Upper lobe of left lung (tissue), 4 donors: Measurements from ENCODE around the gene CLTCL1.

ENCODE experiments used
- EP300 ChIP-seq, 4 donors: sonication (generic); formaldehyde crosslinking; IDR thresholded peaks; one replicate each; pipeline ENCODE4 v1.5.1; 2017; ENCODE audit warnings: antibody characterized with exemption in 4 of 4, control low read depth in 2 of 4
- POLR2A ChIP-seq, 4 donors: fragments of 450-650 bp; IDR thresholded peaks; one replicate each; pipeline ENCODE4 v1.5.1; 2016 to 2017; ENCODE audit warnings: antibody characterized with exemption in 4 of 4, mild to moderate bottlenecking in 2 of 4
- TF ChIP-seq, protein P1 (sequence below), 6 experiments: fragments of 450-650 bp in 4 of 6; fragments of 200-600 bp in 2 of 6; sonication (generic) in 2 of 6; IDR thresholded peaks; one replicate each; pipeline ENCODE4 v1.5.1; 2016 to 2019; ENCODE audit warnings: antibody characterized with exemption in 6 of 6

DNA sequence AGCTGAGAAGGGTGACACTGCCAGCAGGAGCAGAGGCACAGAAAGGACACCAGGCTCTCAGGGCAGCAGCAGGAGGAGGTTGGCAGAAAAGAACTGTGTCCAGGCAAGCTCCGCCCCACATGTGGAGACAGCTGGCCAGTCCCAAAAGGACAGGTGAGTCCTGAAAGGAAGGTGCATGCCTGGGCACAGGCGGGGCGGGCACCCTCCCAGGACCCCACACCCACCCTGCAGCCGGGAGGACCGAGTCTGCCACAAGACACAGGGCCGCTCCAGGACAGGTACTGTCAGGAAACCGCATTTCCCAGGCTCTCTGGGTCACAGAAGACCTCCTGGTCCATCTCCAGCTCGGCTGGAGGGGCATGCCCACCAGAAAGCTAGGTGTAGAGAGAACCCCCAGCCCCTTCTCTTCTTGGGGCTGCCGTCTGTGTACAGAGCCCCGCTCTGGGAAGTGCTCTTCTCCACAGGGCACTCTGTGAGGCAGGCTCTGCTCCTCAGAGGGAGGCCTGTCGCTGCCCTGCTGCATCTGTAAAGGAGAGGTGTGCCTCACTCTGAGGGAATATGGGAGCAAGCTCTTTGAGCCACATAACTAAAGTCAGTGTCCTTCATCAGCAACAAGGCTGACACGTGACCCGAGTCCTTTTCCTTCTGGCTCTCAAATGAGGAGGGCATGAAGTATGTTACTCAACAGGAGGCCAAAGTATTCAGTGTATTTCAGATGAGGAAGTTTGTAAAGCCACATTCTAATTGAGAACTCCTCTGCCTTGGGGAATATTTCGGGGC, 50.5 kb downstream of the CLTCL1 start:
- no peak for TF ChIP-seq POLR2A (IDR thresholded peaks at IDR 0.05)
- TF ChIP-seq, protein P1, sequence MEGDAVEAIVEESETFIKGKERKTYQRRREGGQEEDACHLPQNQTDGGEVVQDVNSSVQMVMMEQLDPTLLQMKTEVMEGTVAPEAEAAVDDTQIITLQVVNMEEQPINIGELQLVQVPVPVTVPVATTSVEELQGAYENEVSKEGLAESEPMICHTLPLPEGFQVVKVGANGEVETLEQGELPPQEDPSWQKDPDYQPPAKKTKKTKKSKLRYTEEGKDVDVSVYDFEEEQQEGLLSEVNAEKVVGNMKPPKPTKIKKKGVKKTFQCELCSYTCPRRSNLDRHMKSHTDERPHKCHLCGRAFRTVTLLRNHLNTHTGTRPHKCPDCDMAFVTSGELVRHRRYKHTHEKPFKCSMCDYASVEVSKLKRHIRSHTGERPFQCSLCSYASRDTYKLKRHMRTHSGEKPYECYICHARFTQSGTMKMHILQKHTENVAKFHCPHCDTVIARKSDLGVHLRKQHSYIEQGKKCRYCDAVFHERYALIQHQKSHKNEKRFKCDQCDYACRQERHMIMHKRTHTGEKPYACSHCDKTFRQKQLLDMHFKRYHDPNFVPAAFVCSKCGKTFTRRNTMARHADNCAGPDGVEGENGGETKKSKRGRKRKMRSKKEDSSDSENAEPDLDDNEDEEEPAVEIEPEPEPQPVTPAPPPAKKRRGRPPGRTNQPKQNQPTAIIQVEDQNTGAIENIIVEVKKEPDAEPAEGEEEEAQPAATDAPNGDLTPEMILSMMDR (IDR thresholded peaks at IDR 0.05): no peak
- no peak for TF ChIP-seq EP300 (IDR thresholded peaks at IDR 0.05)
